Gastroesophageal sphincter (tissue), 4 donors: ENCODE results near the gene WBP2. TPM values are rescaled to one million over a fixed set of nuclear protein-coding genes. Genes with fewer than 3 reads are reported as not detected.
"Not testable (repeated sequence)": the region's sequence is repeated elsewhere in the genome, so short reads cannot be mapped to it uniquely, and the experiment has no call there.

Experiments
- ATAC-seq: fragments of 150-250 bp; one replicate; pipeline ENCODE4 v1.9.1; 2016; ENCODE audit warnings: mild to moderate bottlenecking, moderate library complexity
- H3K27ac ChIP-seq, 4 donors: fragments of 200-600 bp; sonication (generic) in 3 of 4; 1 replicate in 3 of 4; 2 replicates in 1 of 4; pipeline ENCODE4 v1.5.1; 2016 to 2019
- H3K27me3 ChIP-seq: fragments of 200-600 bp; sonication (generic); one replicate; pipeline ENCODE4 v1.5.1; 2019
- H3K36me3 ChIP-seq, 2 donors: fragments of 200-600 bp; sonication (generic); one replicate each; pipeline ENCODE4 v1.5.1; 2019; ENCODE audit warnings: control low read depth in 1 of 2
- H3K4me1 ChIP-seq, 3 donors: fragments of 200-600 bp; sonication (generic); 1 replicate in 2 of 3; 2 replicates in 1 of 3; pipeline ENCODE4 v1.5.1; 2016 to 2019; ENCODE audit warnings: control low read depth in 2 of 3
- H3K4me3 ChIP-seq, 2 donors: fragments of 200-600 bp; sonication (generic); one replicate each; pipeline ENCODE4 v1.5.1; 2019; ENCODE audit warnings: mild to moderate bottlenecking in 1 of 2, moderate library complexity in 1 of 2
- H3K9me3 ChIP-seq, 3 donors: fragments of 200-600 bp; sonication (generic); one replicate each; pipeline ENCODE4 v1.5.1; 2017 to 2019; ENCODE audit warnings: control low read depth in 2 of 3
- CTCF ChIP-seq, 4 experiments: fragments of 200-600 bp in 2 of 4; fragments of 450-650 bp in 2 of 4; sonication (generic) in 1 of 4; IDR thresholded peaks; one replicate each; pipeline ENCODE4 v1.5.1; 2017 to 2019; ENCODE audit warnings: antibody characterized with exemption in 4 of 4, mild to moderate bottlenecking in 2 of 4, moderate library complexity in 2 of 4
- EP300 ChIP-seq: sonication (generic); formaldehyde crosslinking; IDR thresholded peaks from one replicate; pipeline ENCODE4 v1.6.1; 2017; ENCODE audit warnings: antibody characterized with exemption, mild to moderate bottlenecking
- POLR2A ChIP-seq, 2 donors: fragments of 450-650 bp; IDR thresholded peaks; one replicate each; pipeline ENCODE4 v1.6.1; 2017; ENCODE audit warnings: antibody characterized with exemption in 2 of 2, mild to moderate bottlenecking in 2 of 2, moderate library complexity in 1 of 2
- POLR2AphosphoS5 ChIP-seq: sonication (generic); formaldehyde crosslinking; IDR thresholded peaks from one replicate; pipeline ENCODE4 v1.6.1; 2017; ENCODE audit warnings: antibody characterized with exemption
- WGBS, 2 donors: methylation state at CpG; one replicate each; pipeline ENCODE4 v1.1.5; 2018; ENCODE audit warnings: low coverage in 1 of 2; 5-methylcytosine and 5-hydroxymethylcytosine counted together
- total RNA-seq, 4 donors: library from RNA; depleted of rRNA; stranded (reverse); fragments of >200 nt; gene quantifications; one replicate each; pipeline ENCODE4 v1.1.0, GENCODE V29; 2016

WBP2 gene
- total RNA-seq, 4 donors from 2014 or later = 50.0 to 83.9 (median 57.6) TPM

GRCh38 chr17:75814900-75815373 is 40.2 kb downstream of the WBP2 start:
- H3K27me3 ChIP-seq = no peaks in the 10 kb centered on the region
- H3K9me3 ChIP-seq = no peaks in the 10 kb centered on the region
- H3K36me3 ChIP-seq = peaks cover 0 to 100% of the 10 kb centered on the region in 2 donors
- peaks cover 0 to under 1% (median under 1%) of the 10 kb centered on the region in 3 donors for H3K4me1 ChIP-seq
- H3K4me3 ChIP-seq = no peak overlapping the region
- ATAC-seq = no peak
- no peak for TF ChIP-seq EP300
- TF ChIP-seq POLR2AphosphoS5 = no peak
- no peak for TF ChIP-seq CTCF (IDR thresholded peaks at IDR 0.05)
- TF ChIP-seq POLR2A (IDR thresholded peaks at IDR 0.05) = no peak
- 57% methylated on average over 1 of the region's 13 CpGs; no CpG with 5 or more reads in 1 of the 2 donors for WGBS, 2 donors
- H3K27ac ChIP-seq = no peak overlapping the region

GRCh38 chr17:75814021-75814395 is 41.1 kb downstream of the WBP2 start:
- WGBS, 2 donors = 77% methylated on average over 3 of the region's 6 CpGs; no CpG with 5 or more reads in 1 of the 2 donors
- H3K36me3 ChIP-seq = peaks cover 0 to 98% of the 10 kb centered on the region in 2 donors
- H3K4me3 ChIP-seq = no peak overlapping the region
- no peaks in the 10 kb centered on the region for H3K27me3 ChIP-seq
- no peak for ATAC-seq
- H3K27ac ChIP-seq = no peak overlapping the region
- no peaks in the 10 kb centered on the region for H3K9me3 ChIP-seq
- no peak for TF ChIP-seq POLR2A (IDR thresholded peaks at IDR 0.05)
- TF ChIP-seq CTCF (IDR thresholded peaks at IDR 0.05) = no peak
- TF ChIP-seq EP300 = no peak
- TF ChIP-seq POLR2AphosphoS5 = no peak
- peaks cover 0 to 10% (median 9%) of the 10 kb centered on the region in 3 donors for H3K4me1 ChIP-seq

GRCh38 chr17:75813081-75814020 is 41.8 kb downstream of the WBP2 start:
- peak overlapping the region in 1 of 4 donors; percentile 12 for H3K27ac ChIP-seq
- no peaks in the 10 kb centered on the region for H3K27me3 ChIP-seq
- no peak overlapping the region for H3K4me3 ChIP-seq
- WGBS, 2 donors = 83 to 92% methylated on average over 2 to 5 of the region's 24 CpGs
- H3K36me3 ChIP-seq = peaks cover 0 to 92% of the 10 kb centered on the region in 2 donors
- TF ChIP-seq EP300 (no peak), CTCF (IDR thresholded peaks at IDR 0.05) (no peak), POLR2AphosphoS5 (no peak), POLR2A (IDR thresholded peaks at IDR 0.05) (no peak)
- peaks cover 0 to 16% (median 12%) of the 10 kb centered on the region in 3 donors for H3K4me1 ChIP-seq
- no peak for ATAC-seq
- no peaks in the 10 kb centered on the region for H3K9me3 ChIP-seq

- H3K9me3 ChIP-seq = no peaks in the 10 kb centered on the region
- peaks cover 0 to 82% of the 10 kb centered on the region in 2 donors for H3K36me3 ChIP-seq
- no peak for TF ChIP-seq POLR2AphosphoS5
- WGBS, 2 donors = 61 to 80% methylated on average over 4 to 13 of the region's 27 CpGs
- peak overlapping the region in 1 of 4 donors; percentile 12 for H3K27ac ChIP-seq
- peaks cover 0 to 23% (median 18%) of the 10 kb centered on the region in 3 donors for H3K4me1 ChIP-seq
- no peak overlapping the region for H3K4me3 ChIP-seq
- no peak for ATAC-seq
- no peaks in the 10 kb centered on the region for H3K27me3 ChIP-seq
Measured at GRCh38 chr17:75812096-75813013, 42.8 kb downstream of the WBP2 start.

GRCh38 chr17:75811174-75811573 is 44.0 kb downstream of the WBP2 start:
- H3K36me3 ChIP-seq = peaks cover 0 to 70% of the 10 kb centered on the region in 2 donors
- WGBS, 2 donors = 100% methylated on average over 2 of the region's 7 CpGs; no CpG with 5 or more reads in 1 of the 2 donors

GRCh38 chr17:75810756-75811155 is 44.4 kb downstream of the WBP2 start:
- 94% methylated on average over 10 of the region's 11 CpGs; no CpG with 5 or more reads in 1 of the 2 donors for WGBS, 2 donors
- not testable (repeated sequence) for H3K4me3 ChIP-seq, H3K9me3 ChIP-seq, H3K27me3 ChIP-seq, ATAC-seq
- Histone ChIP-seq H3K27ac (peak overlapping the region in 1 of 4 donors; percentile 74), H3K4me1 (peaks cover 0 to 23% (median 18%) of the 10 kb centered on the region in 3 donors), H3K36me3 (peaks cover 0 to 66% of the 10 kb centered on the region in 2 donors)

More at GRCh38 chr17:75811174-75811573, 44.0 kb downstream of the WBP2 start:
- Histone ChIP-seq H3K4me1 (peaks cover 0 to 23% (median 18%) of the 10 kb centered on the region in 3 donors), H3K27me3 (no peaks in the 10 kb centered on the region), H3K9me3 (no peaks in the 10 kb centered on the region), H3K4me3 (no peak overlapping the region), H3K27ac (no peak overlapping the region)
- ATAC-seq = no peak
- TF ChIP-seq POLR2AphosphoS5 (no peak), POLR2A (IDR thresholded peaks at IDR 0.05) (no peak), CTCF (IDR thresholded peaks at IDR 0.05) (no peak), EP300 (no peak)
